Natural killer cell (primary cell): ENCODE measurements around the gene MMEL1. TPM values are rescaled to one million over a fixed set of nuclear protein-coding genes. Genes with fewer than 3 reads are reported as not detected.

Experiments used
- ATAC-seq, 3 donors: fragments of 150-1000 bp in 2 of 3; fragments of 200-7000 bp in 1 of 3; cut with Tn5 transposase; 1 replicate in 1 of 3; 2 replicates in 2 of 3; pipeline ENCODE4 v1.10.0; 2021; ENCODE audit warnings: mild to moderate bottlenecking in 2 of 3, moderate library complexity in 2 of 3
- DNase-seq, 2 donors: peaks; one replicate each; pipeline versions ENCODE4 v3.0.0 to v3.0.0-alpha.2; 2013 to 2021; ENCODE audit warnings: mixed read lengths in 1 of 2
- H3K27ac ChIP-seq: one replicate; pipeline ENCODE4 v1.5.1; 2013; ENCODE audit warnings: mild to moderate bottlenecking, low read length
- H3K27me3 ChIP-seq: one replicate; pipeline ENCODE4 v1.6.1; 2013; ENCODE audit warnings: low read length; ENCODE audit not compliant: control insufficient read depth, insufficient read depth
- H3K36me3 ChIP-seq: one replicate; pipeline ENCODE4 v1.6.1; 2013; ENCODE audit warnings: low read length; ENCODE audit not compliant: control insufficient read depth, insufficient read depth
- H3K4me1 ChIP-seq: one replicate; pipeline ENCODE4 v1.6.1; 2013; ENCODE audit warnings: low read length; ENCODE audit not compliant: control insufficient read depth, insufficient read depth
- H3K4me3 ChIP-seq: one replicate; pipeline ENCODE4 v1.5.1; 2013; ENCODE audit warnings: low read length
- H3K9me3 ChIP-seq: one replicate; pipeline ENCODE4 v1.6.1; 2013; ENCODE audit warnings: low read length; ENCODE audit not compliant: control insufficient read depth, insufficient read depth
- H3K27ac Mint-ChIP-seq, 2 donors: one replicate each; pipeline ENCODE4 v1.8.0; 2022; ENCODE audit warnings: mild to moderate bottlenecking in 2 of 2, mixed read lengths in 2 of 2, moderate library complexity in 1 of 2
- H3K27me3 Mint-ChIP-seq, 2 donors: one replicate each; pipeline ENCODE4 v1.8.0; 2022; ENCODE audit warnings: low read depth in 2 of 2, mixed read lengths in 2 of 2
- H3K36me3 Mint-ChIP-seq: one replicate; pipeline ENCODE4 v1.8.0; 2022; ENCODE audit warnings: mixed read lengths
- H3K4me1 Mint-ChIP-seq, 2 donors: one replicate each; pipeline ENCODE4 v1.8.0; 2022; ENCODE audit warnings: mixed read lengths in 2 of 2
- H3K4me3 Mint-ChIP-seq: one replicate; pipeline ENCODE4 v1.8.0; 2022; ENCODE audit warnings: mild to moderate bottlenecking, moderate library complexity, mixed read lengths
- H3K9me3 Mint-ChIP-seq, 2 donors: one replicate each; pipeline ENCODE4 v1.8.0; 2022; ENCODE audit warnings: mixed read lengths in 2 of 2
- CTCF ChIP-seq: fragments of 200-600 bp; IDR thresholded peaks from one replicate; pipeline ENCODE4 v1.8.0; 2022; ENCODE audit warnings: antibody characterized with exemption
- WGBS: methylation state at CpG from one replicate; pipeline ENCODE4 v1.1.7; 2013; ENCODE audit warnings: missing lambda C conversion rate; ENCODE audit not compliant: insufficient coverage; 5-methylcytosine and 5-hydroxymethylcytosine counted together
- intact Hi-C: fragments of 100-400 bp; cut with micrococcal nuclease; formaldehyde crosslinking; loops from one replicate; pipeline ENCODE4 v1.14.2; 2022
- total RNA-seq, 4 donors: library from RNA; stranded (reverse); fragments of 120-200 nt in 1 of 4; gene quantifications; one replicate each; pipeline versions ENCODE4 v1.2.3 to v1.2.4, GENCODE V29; 2013 to 2022

The MMEL1 gene
- total RNA-seq, 3 donors from 2014 or later (not counting 1 experiment from before 2014, with no cell fraction given): 1.3 to 2.0 TPM; not detected in 1

GRCh38 chr1:2589431-2590232 is 43.2 kb downstream of the MMEL1 start:
- no peak for DNase-seq
- 97% methylated on average over 25 of the region's 25 CpGs for WGBS
- Mint-ChIP-seq H3K27me3 (no peaks in the 10 kb centered on the region), H3K4me3 (peak overlapping the region; percentile 42), H3K36me3 (no peaks in the 10 kb centered on the region), H3K9me3 (no peaks in the 10 kb centered on the region), H3K4me1 (peaks cover 6 to 25% of the 10 kb centered on the region in 2 donors), H3K27ac (no peak overlapping the region)
- Histone ChIP-seq H3K27me3 (no peaks in the 10 kb centered on the region), H3K9me3 (no peaks in the 10 kb centered on the region), H3K27ac (no peak overlapping the region), H3K4me3 (no peak overlapping the region), H3K36me3 (peaks cover 6% of the 10 kb centered on the region), H3K4me1 (peaks cover 24% of the 10 kb centered on the region)
- intact Hi-C loops: loop anchor here (5.0 kb wide), 1 partner anchor 62 kb away; the partner anchor contains the start of gene PANK4
- ATAC-seq: no peak
- TF ChIP-seq CTCF: no peak

GRCh38 chr1:2588661-2589430 is 44.0 kb downstream of the MMEL1 start:
- Histone ChIP-seq H3K36me3 (peaks cover 6% of the 10 kb centered on the region), H3K9me3 (no peaks in the 10 kb centered on the region), H3K4me3 (no peak overlapping the region), H3K27me3 (no peaks in the 10 kb centered on the region), H3K4me1 (peaks cover 30% of the 10 kb centered on the region), H3K27ac (no peak overlapping the region)
- H3K27me3 Mint-ChIP-seq: no peaks in the 10 kb centered on the region
- no peak for ATAC-seq
- peaks cover 6 to 29% of the 10 kb centered on the region in 2 donors for H3K4me1 Mint-ChIP-seq
- intact Hi-C loops: loop anchor here (5.0 kb wide), 1 partner anchor 62 kb away; the partner anchor contains the start of gene PANK4
- DNase-seq: no peak
- no peak overlapping the region for H3K27ac Mint-ChIP-seq
- H3K36me3 Mint-ChIP-seq: no peaks in the 10 kb centered on the region
- H3K9me3 Mint-ChIP-seq: no peaks in the 10 kb centered on the region
- TF ChIP-seq CTCF: no peak
- 92% methylated on average over 23 of the region's 23 CpGs for WGBS
- H3K4me3 Mint-ChIP-seq: no peak overlapping the region

- peaks cover 6 to 29% of the 10 kb centered on the region in 2 donors for H3K4me1 Mint-ChIP-seq
- peak overlapping the region; percentile 47 for H3K4me3 Mint-ChIP-seq
- intact Hi-C loops: loop anchor here (5.0 kb wide), 1 partner anchor 61 kb away; the partner anchor contains the start of gene PANK4
- peak overlapping the region in 1 of 2 donors; percentile 95 for H3K27ac Mint-ChIP-seq
- Histone ChIP-seq H3K36me3 (peaks cover 6% of the 10 kb centered on the region), H3K27ac (no peak overlapping the region), H3K27me3 (no peaks in the 10 kb centered on the region), H3K4me1 (peaks cover 36% of the 10 kb centered on the region), H3K4me3 (no peak overlapping the region), H3K9me3 (no peaks in the 10 kb centered on the region)
- ATAC-seq (no peak), DNase-seq (no peak)
- no peak for TF ChIP-seq CTCF
- WGBS: 91% methylated on average over 19 of the region's 19 CpGs
- H3K36me3 Mint-ChIP-seq: no peaks in the 10 kb centered on the region
- H3K27me3 Mint-ChIP-seq: no peaks in the 10 kb centered on the region
- H3K9me3 Mint-ChIP-seq: no peaks in the 10 kb centered on the region
Observed at GRCh38 chr1:2587860-2588571, 44.8 kb downstream of the MMEL1 start.
